H1 (cell line): ENCODE data around the gene ATF3. TPM values are rescaled to one million over a fixed set of nuclear protein-coding genes. Genes with fewer than 3 reads are reported as not detected.

ENCODE experiments used
- polyA plus RNA-seq, 7 experiments: library from polyadenylated mRNA; depleted of rRNA in 3 of 7; stranded (reverse) in 5 of 7; unstranded in 2 of 7; fragments of >200 nt in 5 of 7; fragments of 200-250 nt in 2 of 7; gene quantifications; 1 replicate in 5 of 7; 2 replicates in 1 of 7; 4 replicates in 1 of 7; pipeline versions ENCODE4 v1.2.1 to v1.2.3, GENCODE V29; 2011 to 2013; ENCODE audit warnings: missing spikeins in 2 of 7, mixed read lengths in 2 of 7
- total RNA-seq: library from RNA; stranded (reverse); fragmentation: NEBNext Ultra II Directional; extraction: Animal tissue kit (Norgen Biotek cat#: 25700); gene quantifications from 2 replicates; pipeline ENCODE4 v1.2.1, GENCODE V29; 2021
- TF ChIP-seq, protein P1 (sequence below): fragments of 300-600 bp; sonication (generic); IDR thresholded peaks from 2 replicates; pipeline ENCODE4 v1.7.1; 2012; ENCODE audit warnings: low read length, moderate library complexity, mild to moderate bottlenecking, inconsistent platforms; ENCODE audit not compliant: insufficient replicate concordance

Gene ATF3
- total and polyA plus RNA-seq, 2 of the 8 experiments (the other 6 are each of a cell fraction or from before 2014, with no cell fraction given), result 12.2 to 27.7 TPM

DNA sequence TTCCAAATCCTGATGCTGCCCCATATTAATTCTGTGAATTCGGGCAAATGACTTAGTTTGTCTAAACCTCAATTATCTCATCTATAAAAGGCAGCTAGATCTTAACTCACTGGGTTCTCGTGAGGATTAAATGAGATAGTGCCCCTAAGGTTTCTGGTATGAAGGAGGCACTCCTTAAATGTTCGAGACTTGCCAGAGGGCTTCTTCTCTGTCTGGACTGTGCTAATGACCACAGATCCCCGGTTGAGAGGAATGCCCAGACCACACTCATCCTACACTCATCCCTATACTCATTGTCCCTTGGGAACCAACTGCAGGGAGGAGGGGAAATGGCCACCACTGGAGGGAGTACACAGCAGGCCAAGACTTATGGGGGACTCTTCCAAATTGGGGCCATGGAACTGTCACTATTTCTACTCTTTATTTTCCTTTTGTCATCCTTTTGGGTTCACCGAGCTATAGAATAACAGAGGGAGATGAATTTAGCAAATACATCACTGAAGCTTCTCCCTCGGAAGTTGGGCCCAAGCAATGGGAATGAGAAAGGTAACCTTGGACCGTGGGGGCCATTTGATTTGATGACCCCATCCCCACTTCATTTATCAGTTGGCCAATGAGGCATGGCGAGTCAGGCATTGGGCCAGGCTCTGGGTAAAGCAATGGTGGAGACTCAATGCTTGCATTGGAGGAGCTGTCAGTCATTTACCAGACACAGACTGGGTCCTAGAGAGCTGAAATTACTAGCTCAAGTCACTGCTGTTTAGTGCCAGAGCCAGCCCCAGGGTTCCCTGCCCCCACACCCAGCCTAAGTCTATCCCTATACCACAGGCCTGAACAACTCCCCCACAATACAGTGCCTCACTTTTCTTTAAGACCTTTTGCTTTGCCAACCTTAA, 5.1 kb downstream of the ATF3 start (continued):
- TF ChIP-seq, protein P1, sequence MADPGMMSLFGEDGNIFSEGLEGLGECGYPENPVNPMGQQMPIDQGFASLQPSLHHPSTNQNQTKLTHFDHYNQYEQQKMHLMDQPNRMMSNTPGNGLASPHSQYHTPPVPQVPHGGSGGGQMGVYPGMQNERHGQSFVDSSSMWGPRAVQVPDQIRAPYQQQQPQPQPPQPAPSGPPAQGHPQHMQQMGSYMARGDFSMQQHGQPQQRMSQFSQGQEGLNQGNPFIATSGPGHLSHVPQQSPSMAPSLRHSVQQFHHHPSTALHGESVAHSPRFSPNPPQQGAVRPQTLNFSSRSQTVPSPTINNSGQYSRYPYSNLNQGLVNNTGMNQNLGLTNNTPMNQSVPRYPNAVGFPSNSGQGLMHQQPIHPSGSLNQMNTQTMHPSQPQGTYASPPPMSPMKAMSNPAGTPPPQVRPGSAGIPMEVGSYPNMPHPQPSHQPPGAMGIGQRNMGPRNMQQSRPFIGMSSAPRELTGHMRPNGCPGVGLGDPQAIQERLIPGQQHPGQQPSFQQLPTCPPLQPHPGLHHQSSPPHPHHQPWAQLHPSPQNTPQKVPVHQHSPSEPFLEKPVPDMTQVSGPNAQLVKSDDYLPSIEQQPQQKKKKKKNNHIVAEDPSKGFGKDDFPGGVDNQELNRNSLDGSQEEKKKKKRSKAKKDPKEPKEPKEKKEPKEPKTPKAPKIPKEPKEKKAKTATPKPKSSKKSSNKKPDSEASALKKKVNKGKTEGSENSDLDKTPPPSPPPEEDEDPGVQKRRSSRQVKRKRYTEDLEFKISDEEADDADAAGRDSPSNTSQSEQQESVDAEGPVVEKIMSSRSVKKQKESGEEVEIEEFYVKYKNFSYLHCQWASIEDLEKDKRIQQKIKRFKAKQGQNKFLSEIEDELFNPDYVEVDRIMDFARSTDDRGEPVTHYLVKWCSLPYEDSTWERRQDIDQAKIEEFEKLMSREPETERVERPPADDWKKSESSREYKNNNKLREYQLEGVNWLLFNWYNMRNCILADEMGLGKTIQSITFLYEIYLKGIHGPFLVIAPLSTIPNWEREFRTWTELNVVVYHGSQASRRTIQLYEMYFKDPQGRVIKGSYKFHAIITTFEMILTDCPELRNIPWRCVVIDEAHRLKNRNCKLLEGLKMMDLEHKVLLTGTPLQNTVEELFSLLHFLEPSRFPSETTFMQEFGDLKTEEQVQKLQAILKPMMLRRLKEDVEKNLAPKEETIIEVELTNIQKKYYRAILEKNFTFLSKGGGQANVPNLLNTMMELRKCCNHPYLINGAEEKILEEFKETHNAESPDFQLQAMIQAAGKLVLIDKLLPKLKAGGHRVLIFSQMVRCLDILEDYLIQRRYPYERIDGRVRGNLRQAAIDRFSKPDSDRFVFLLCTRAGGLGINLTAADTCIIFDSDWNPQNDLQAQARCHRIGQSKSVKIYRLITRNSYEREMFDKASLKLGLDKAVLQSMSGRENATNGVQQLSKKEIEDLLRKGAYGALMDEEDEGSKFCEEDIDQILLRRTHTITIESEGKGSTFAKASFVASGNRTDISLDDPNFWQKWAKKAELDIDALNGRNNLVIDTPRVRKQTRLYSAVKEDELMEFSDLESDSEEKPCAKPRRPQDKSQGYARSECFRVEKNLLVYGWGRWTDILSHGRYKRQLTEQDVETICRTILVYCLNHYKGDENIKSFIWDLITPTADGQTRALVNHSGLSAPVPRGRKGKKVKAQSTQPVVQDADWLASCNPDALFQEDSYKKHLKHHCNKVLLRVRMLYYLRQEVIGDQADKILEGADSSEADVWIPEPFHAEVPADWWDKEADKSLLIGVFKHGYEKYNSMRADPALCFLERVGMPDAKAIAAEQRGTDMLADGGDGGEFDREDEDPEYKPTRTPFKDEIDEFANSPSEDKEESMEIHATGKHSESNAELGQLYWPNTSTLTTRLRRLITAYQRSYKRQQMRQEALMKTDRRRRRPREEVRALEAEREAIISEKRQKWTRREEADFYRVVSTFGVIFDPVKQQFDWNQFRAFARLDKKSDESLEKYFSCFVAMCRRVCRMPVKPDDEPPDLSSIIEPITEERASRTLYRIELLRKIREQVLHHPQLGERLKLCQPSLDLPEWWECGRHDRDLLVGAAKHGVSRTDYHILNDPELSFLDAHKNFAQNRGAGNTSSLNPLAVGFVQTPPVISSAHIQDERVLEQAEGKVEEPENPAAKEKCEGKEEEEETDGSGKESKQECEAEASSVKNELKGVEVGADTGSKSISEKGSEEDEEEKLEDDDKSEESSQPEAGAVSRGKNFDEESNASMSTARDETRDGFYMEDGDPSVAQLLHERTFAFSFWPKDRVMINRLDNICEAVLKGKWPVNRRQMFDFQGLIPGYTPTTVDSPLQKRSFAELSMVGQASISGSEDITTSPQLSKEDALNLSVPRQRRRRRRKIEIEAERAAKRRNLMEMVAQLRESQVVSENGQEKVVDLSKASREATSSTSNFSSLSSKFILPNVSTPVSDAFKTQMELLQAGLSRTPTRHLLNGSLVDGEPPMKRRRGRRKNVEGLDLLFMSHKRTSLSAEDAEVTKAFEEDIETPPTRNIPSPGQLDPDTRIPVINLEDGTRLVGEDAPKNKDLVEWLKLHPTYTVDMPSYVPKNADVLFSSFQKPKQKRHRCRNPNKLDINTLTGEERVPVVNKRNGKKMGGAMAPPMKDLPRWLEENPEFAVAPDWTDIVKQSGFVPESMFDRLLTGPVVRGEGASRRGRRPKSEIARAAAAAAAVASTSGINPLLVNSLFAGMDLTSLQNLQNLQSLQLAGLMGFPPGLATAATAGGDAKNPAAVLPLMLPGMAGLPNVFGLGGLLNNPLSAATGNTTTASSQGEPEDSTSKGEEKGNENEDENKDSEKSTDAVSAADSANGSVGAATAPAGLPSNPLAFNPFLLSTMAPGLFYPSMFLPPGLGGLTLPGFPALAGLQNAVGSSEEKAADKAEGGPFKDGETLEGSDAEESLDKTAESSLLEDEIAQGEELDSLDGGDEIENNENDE, result no peak
